HG03175 (cell line): Measurements from ENCODE around the gene ACSL6.

Experiments used
- ATAC-seq: cut with Tn5 transposase; IDR thresholded peaks from one replicate; pipeline ENCODE4 v1.9.1; 2021; ENCODE audit warnings: mild to moderate bottlenecking, moderate library complexity; ENCODE audit not compliant: unreplicated experiment

Gene ACSL6

DNA sequence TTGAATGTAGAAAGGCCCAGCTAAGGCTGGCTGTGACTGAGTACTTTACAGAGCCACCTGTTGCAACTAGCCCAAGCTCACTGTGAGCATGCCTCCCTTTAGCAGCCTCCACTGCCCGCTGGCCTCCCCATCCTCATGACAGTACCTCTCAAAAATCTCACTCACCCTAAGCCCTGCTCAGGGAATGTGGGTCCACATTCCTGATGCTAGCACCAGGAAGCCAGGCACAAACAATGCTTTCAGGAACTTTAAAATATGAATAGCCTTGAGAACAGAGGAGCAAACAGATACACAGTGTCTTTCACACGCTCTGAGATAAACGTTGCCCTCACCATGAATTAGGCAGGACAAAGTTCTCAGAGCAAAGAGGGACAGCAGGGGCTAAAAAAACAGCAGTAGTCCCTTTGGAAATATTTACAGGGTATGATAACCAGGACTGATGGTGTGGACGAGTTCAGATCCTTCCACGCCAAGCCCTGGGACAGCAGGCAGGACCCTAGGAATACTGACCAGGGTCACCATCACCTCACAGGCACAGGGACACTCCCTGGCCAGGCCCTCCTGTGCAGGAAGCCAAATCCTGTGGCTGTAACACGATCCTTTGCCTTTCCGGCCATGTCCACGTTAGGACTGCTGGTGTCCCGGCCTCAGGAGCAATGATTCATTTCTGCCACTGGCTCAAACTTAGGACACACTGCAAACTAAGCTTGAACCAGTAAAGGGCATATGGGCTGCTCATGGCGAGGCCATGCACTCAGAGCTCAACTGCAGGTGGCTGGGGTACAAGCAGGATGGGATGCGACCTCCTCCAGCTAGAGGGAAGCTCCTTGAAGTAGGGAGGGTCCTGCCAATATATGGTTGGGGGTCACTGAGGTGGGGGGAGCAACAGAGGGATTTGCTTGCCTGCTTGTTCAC is 9.6 kb downstream of the ACSL6 start:
- ATAC-seq, result no peak

GRCh38 chr5:132000677-132001453 is 10.6 kb downstream of the ACSL6 start:
- no peak for ATAC-seq

DNA sequence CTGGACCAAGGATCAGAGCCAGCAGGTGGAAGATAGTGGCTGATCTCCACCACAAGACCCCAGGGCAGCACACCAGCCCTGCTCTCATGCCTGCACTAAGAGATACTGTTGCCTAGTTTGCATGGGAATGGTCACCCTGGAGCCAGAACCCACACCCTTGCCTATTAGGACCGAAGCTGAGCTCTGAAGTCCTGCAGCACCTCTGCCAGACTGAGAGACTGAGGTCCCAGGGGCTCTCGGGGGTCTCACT is 11.3 kb downstream of the ACSL6 start:
- no peak for ATAC-seq

DNA sequence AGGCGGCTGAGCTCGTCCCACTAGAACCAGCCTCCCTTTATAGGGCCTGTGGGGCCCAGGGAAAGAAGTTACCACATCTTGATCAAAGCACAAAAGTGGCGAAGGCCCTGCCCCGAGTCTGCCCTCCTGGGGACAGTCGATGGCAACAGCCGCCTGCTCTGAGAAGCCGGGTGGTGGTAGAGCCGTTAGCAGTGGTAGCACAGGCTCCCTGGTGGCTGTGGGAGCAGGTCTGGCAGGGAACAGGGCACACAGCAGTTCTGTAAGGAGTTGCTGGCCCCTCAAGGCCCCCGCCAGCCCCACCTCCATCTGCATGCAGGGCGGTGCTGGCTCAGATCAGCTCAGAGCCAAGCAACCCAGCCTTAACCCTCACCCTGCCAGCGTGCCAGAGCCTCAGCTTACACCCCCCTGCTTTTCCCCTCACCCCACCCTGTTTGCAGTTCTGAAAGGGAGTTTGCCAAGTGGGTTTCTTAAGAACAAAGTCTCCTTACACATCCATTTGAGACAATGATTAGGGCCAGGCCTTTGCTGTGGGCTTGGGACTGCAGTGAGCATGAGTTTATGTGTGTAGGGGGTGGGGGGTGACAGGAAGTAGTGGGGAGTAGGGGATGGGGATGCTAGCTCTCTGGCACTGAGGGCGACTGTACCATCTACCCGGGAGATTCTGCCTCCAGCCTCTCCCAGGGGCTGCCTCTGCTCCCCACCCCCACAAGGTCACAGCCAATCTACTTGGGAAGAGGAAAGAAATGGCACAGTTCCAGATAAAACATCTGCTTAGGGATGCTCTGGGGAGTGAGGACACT is 11.8 kb downstream of the ACSL6 start:
- no peak for ATAC-seq

DNA sequence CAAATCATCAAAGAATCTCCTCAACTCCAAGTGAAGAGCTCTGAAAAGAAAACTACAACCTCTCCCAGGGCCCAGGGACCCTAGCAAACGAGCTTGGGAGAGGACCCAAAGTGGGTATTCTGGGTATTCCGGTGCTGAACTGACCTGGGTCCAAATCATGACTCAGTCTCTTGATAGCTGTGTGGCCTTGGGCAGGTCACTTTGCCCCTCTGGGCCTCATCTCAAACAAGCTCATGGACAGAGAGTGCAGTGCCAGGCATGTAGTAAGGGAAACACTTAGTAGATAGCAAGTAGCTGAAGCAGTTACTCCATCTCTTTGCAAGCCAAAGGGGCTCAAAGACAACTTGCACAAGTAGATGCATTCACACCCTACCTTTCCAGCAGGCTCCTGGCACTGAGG is 12.4 kb downstream of the ACSL6 start:
- no peak for ATAC-seq

DNA sequence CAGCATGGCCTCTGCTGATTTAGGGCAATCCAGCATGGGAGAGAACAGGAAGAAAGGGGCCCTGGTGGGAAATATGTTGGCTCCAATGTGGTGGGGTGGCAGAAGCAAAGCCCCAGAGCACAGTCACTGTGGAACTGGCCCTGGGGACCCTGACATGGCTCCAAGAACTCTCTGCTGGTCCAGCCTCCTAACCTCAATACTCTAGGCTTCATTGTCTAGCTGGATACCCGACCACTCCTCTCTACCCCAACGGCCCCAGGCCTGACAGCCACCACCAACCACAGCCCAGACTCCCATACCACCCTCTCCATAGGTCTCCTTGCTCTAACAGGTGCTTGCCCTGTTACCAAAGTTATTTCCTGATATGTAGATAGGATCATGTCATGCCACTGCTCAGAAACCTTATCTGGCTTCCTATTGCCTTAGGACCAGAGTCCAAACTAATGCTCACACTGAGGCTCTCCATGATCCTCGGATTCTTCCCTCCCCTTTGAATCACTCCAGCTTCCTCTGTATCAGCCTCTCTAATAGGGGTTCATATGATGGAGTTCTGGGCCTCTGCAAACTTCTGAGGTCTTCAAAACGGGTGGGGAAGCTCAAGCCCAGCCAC is 12.9 kb downstream of the ACSL6 start:
- ATAC-seq, result no peak

GRCh38 chr5:131997727-131998117 is 13.7 kb downstream of the ACSL6 start:
- ATAC-seq, result no peak

DNA sequence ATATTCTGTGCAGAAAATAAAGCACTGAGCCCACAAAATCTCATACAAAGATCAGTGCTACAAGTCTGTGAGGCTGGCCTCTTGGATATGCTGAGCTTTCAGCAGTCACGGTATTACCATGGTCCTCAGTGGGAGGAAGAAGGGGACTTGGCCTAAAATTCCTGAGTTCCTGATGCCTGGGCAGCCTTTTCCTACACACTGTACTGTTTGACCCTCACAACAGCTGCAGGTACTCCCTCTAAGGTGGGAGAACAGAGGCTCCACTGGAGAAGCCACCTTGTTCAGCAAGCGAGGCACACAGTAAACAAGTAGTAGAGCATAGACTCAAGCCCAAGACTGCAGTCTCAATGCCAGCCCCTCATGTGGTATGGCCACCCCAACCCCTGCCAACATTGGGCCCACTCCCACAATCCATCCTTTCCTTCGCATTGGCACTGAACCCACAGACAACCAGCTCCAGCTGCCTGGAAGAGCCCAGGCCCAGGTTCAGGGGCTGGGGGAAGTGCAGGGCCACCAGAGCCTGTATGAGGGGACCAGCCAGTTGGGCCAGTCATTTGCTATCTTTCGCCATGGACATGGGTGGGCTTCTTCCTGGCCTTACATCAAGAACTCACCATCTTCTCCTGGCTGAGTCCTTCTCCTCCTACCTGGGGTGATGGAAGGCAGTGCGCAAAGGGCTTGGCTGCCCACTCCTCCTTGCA is 14.3 kb downstream of the ACSL6 start:
- ATAC-seq, result no peak

- ATAC-seq, result no peak
Observed at GRCh38 chr5:131996210-131997025, 15.0 kb downstream of the ACSL6 start.

DNA sequence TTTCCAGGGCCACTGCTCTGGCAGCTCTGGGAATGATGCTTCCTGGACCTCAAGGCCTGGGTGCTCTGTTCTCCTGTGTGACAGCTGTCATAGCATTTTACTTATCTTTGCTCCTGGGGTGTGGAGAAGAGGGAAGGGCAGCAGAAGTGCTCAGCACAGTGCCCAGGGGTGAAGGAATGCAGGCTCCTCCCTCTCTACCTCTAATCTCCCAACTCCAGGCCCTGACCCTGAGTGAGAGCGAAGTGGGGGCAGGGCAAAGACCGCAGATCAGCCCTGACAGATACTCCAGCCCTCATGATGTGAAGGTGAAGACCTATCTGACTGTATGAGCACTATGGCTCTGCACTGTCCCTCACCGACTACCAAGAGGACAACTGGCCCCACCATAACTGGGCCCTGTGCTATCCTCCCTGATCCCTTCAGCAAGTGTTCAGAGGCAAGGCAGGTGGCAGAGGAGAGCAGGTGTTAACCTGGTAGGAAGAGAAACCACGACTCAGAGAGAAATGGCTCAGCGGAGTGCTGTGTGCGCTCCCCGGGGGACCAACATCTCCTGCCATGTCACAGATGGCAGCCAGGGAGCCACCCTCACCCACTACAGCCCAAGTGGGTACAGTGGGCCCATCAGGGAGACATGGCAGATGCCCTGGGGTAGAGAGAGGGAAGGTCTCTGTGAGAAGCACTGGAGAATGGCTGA is 16.8 kb downstream of the ACSL6 start:
- ATAC-seq, result no peak

DNA sequence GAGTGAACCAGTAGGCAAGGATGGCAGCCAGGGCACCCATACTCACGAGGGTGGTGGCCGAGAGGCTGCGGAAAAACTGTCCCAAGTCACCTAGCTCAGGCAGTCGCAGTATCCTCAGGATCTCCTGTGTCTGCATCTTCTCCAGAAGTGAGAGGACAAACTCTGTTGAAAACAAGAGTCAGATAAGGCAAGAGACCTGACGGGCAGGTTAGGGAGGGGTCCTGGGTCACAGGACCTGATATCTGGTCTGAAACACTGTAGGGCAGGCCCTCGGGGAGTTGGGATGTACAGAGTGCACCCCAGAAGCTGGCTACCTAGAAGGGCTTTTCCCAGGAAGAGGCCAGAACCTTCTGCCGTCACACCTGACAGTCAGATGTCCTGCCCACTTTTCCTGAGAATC is 17.4 kb downstream of the ACSL6 start:
- no peak for ATAC-seq

DNA sequence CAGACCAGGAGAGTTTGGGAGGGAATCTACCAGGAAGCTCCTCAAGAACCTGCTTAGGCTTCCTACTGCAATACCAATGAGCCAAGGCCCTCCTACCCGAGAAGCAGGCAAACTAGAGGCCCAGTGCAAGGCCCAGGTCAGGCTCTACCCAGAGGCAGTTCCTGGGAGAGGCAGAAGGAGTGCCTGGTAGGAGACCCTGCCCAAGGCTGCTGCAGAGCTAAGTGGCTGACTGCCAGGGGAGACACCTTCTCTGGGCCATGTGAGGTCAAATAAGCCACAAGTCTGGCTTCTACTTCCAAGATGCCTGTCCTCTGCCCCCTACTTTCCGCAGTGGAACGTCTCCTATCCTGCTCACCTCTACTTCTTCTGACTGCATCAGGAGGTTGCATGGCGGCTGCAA is 17.8 kb downstream of the ACSL6 start:
- no peak for ATAC-seq

DNA sequence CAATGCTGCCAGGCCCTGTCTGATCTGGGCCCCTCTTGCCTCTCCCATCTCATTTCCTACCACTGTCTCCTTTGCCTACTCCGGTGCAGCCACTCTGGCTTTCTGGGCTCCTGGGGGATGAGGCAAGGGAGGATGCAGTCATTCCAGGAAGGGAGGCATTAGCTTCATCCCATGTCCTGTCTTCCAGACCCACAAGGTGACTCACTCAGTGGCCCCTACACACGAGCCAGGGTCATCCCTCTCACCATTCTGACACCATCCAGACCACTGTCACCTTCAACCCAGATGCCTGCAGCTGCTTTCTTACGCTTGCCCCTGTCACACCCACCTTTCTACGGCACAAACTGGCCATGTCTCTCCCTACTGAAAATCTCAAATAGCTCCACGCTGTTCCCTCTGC is 19.1 kb downstream of the ACSL6 start:
- ATAC-seq, result no peak

GRCh38 chr5:131991593-131992324 is 19.7 kb downstream of the ACSL6 start:
- no peak for ATAC-seq

GRCh38 chr5:131990716-131991115 is 20.7 kb downstream of the ACSL6 start:
- no peak for ATAC-seq

- no peak for ATAC-seq
Observed at GRCh38 chr5:131988601-131989000, 22.9 kb downstream of the ACSL6 start.

DNA sequence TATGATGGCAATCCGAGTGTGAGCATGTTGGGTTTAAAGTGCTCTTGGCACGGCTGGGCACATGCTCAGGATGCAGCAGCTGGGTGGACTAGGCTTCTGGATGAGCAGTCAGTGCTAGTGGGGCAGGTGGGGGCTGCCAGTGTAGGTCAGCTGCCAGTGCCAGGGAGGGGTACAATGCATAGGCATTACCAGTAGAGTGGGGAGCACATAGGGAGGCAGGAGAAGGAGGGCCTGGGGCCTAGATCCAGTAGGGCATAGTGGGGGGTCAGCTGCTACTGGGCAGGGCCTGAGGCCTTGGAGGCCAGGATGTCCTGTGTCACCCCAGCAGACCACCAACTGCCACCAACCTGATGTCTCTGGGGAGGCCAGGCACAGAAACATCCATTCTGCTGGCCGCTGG is 24.2 kb downstream of the ACSL6 start:
- ATAC-seq, result no peak

GRCh38 chr5:131986161-131986912 is 25.1 kb downstream of the ACSL6 start:
- ATAC-seq, result no peak
